HG03521 (cell line): ENCODE measurements around the gene KRTAP4-7.
"Not testable (repeated sequence)": the region's sequence is repeated elsewhere in the genome, so short reads cannot be mapped to it uniquely, and the experiment has no call there.

Source experiments
- ATAC-seq: cut with Tn5 transposase; IDR thresholded peaks from one replicate; pipeline ENCODE4 v1.9.1; 2021; ENCODE audit warnings: mild to moderate bottlenecking, moderate library complexity; ENCODE audit not compliant: unreplicated experiment

KRTAP4-7 gene

DNA sequence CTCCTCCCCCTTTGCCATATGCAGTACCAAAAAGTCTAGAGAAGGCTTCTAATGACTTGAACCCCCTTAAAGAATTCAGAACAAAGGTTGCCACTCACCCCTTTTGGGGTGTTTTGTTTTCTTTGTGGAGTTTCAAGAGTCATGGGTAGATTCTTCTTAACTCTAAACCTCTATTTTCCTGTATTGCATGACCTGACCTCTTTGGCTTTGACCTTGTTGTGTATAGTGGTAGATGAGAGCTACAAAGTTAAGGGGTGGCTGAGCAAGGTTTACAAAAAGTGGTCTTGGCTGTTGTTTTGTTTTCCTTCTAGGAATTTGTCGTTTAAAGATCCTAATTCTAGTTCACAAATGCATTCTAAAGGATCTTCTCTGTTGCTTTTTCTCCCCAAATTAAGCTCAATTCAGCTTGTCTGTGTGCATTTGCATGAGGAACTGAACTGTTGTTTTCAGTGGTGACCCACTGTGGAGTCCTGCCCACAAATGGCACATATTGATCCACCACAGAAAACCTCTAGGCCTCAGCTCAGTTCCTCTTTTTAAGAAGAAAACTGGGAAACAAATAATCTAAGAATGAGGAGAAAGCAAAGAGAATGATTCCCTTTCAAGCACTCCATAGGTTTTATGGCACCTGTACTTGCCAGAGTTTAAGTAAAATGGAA is 24.9 kb downstream of the KRTAP4-7 start:
- ATAC-seq: not testable (repeated sequence)

DNA sequence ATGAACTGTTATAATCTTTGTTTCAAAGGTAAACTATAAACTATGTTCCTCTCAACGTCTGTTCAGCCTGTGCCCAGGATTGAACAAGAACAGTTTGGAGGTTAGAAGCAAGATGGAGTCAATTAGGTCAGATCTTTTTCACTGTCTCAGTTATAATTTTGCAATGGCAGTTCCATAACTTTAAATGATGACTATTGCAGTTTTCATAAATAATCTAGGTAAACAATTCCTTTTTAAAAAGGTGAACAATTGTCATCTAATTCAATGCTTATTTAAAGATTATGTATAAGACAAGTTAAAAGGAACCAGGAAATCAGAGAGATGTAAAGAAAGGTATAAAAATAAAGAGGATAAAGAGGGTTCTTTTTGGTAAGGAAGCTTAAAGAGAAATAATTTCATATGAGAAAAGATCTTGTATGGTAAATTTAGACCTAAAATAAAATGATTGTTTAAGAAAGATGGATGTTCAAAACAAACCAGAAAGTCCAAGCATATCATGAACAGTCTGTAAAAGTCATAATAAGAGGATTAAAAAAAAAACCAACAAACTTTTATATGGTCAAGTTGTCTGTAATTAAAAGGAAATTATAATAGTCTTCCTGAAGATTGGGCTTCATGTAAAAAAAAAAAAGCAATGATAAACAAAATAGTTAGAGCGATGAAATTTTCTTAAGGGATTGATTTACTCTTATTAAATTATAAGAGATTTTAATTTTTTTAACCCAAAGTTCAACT is 27.4 kb downstream of the KRTAP4-7 start:
- ATAC-seq: no peak

DNA sequence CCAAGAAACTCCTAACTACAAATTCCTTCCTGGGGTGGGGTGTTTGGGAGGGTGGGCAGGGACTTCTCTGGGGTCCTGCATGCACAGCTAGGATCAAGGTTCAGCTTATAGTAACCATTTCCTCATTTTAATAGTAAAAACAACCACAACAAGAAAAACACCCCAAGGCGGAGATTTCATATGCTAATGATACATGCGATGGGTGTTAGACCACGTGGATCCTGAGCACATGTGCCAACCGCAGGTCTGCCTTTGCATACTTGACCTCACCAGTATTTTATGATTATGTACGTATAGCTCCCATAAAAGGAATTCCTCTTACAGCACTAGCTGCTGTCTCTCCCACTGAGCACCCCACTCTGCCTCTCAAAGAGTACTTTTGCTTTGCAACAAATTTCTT is 32.3 kb downstream of the KRTAP4-7 start:
- ATAC-seq: no peak

DNA sequence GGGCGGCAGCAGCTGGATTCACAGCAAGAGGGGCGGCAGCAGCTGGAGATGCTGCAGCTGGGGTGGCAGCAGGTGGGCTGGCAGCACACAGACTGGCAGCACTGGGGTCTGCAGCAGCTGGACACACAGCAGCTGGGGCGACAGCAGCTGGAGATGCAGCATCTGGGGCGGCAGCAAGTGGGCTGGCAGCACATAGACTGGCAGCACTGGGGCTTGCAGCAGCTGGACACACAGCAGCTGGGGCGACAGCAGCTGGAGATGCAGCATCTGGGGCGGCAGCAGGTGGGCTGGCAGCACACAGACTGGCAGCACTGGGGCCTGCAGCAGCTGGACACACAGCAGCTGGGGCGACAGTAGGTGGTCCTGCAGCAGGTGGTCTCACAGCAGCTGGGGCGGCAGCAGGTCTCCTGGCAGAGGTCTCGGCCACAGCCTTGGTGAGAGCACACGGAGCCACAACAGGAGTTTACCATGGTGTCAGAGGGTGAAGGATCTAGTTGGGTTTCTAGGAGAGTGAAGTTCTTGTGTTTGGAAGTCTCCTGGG is 34.0 kb downstream of the KRTAP4-7 start, which contains the start of gene KRTAP4-11:
Gene KRTAP4-11 (minus strand): TSS at position 528 of the 541 bp plus-strand sequence. CDS start 58 bp downstream, at position 470.
- not testable (repeated sequence) for ATAC-seq

- no peak for ATAC-seq
Observed at GRCh38 chr17:41118721-41119120, 34.8 kb downstream of the KRTAP4-7 start.

GRCh38 chr17:41119696-41120690 is 36.0 kb downstream of the KRTAP4-7 start:
- ATAC-seq: not testable (repeated sequence)

- no peak for ATAC-seq
Observed at GRCh38 chr17:41121742-41122141, 37.8 kb downstream of the KRTAP4-7 start.

GRCh38 chr17:41123292-41123990 is 39.5 kb downstream of the KRTAP4-7 start:
- not testable (repeated sequence) for ATAC-seq

GRCh38 chr17:41123991-41124371 is 40.0 kb downstream of the KRTAP4-7 start, which contains the start of gene KRTAP4-12:
TSS of gene KRTAP4-12 (minus strand) at chr17:41124182. CDS start at chr17:41124122, 60 bp downstream.
- ATAC-seq: not testable (repeated sequence)

DNA sequence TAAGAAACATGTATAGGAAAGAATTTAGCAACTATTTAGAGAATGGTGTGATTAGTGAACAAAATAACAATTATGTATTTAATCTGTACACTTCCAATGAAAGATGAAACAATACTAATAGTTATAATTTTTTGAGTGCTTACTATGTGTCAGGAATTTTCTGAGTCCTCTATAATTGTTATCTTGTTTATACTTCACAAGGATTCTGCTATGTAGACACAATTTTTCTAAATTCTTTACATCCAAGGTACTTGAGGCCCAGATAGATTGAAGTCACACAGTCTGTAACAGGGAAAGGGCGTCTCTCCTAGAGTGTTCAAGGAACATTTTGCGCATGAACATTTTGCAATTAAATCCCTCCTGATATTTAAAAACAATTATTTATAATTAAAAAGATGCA is 41.1 kb downstream of the KRTAP4-7 start:
- ATAC-seq: no peak

- no peak for ATAC-seq
Observed at GRCh38 chr17:41126412-41126811, 42.5 kb downstream of the KRTAP4-7 start.

DNA sequence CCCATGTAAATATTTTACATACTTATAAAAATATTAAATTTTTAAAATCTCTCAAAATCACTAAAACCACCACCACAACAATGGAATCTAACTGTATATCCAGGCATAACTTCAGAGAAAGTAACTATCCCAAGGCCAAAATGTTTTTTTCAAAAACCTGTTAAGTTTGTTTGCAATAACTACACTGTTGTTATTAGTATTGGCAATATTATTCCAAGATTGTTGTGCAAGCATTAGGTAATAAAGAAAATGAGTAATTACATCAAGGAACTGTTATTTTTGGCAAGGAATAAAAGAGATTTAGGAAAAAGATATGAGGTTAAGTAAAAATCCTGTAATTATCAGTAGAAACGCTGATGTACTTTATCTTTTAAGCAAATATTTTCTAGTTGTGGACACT is 43.4 kb downstream of the KRTAP4-7 start:
- no peak for ATAC-seq

GRCh38 chr17:41131979-41132378 is 48.0 kb downstream of the KRTAP4-7 start:
- ATAC-seq: no peak

DNA sequence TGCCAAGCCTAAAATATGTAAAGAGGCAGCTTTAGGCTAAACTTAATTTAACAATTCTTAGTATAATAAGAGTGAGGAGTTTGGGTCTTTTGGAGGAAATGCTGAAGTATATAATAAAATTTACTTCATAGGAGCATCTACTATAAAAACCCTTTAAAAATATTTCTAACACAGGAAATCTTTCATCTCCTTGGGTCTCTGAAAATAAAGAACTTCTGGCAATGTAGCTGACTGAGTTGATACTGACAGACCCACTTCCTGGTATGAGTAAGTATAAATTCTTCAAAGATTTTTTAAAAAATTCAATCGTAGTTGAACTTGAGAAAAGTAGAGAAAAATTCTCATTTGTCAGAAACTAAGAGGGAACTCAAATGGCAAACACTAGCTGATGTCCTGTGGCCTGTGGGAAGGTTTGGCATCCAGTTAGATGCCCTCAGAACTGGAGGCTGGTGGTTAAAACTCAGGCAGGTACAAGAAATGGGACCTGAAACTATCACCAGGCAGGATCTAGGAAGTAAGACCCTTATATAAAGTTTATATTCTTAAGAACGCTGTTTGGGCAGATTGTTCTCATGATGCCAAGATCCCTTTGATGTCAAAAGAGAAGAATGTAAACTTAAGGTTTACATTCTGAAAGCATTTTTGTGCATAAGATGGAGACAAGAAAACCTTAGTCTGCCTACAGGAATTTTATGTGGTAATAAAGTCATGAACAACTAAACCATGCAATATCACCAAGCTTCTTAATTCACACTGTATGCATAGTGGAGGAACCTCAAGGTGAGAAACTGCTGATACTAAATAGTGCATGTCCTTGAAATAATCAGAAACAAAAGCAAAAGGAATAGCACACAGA is 50.2 kb downstream of the KRTAP4-7 start:
- no peak for ATAC-seq
